Ovary (tissue), 9 donors: ENCODE data around the gene TGFBI. TPM values are rescaled to one million over a fixed set of nuclear protein-coding genes. Genes with fewer than 3 reads are reported as not detected.

ENCODE experiments used
- DNase-seq, 5 donors: peaks; one replicate each; pipeline ENCODE4 v3.0.0-alpha.2; 2019 to 2020
- H3K27ac ChIP-seq, 2 donors: fragments of 200-600 bp; one replicate each; pipeline versions ENCODE4 v1.5.1 to v1.8.0; 2019 to 2022
- H3K27me3 ChIP-seq: fragments of 200-600 bp; one replicate; pipeline ENCODE4 v1.8.0; 2022
- H3K36me3 ChIP-seq: fragments of 200-600 bp; sonication (generic); one replicate; pipeline ENCODE4 v1.5.1; 2019
- H3K4me1 ChIP-seq: one replicate; pipeline ENCODE4 v1.8.1; 2013; ENCODE audit warnings: mild to moderate bottlenecking, moderate library complexity; ENCODE audit not compliant: insufficient read depth
- H3K4me3 ChIP-seq: fragments of 200-600 bp; sonication (generic); one replicate; pipeline ENCODE4 v1.5.1; 2017
- H3K9me3 ChIP-seq, 2 donors: fragments of 200-600 bp in 1 of 2; sonication (generic) in 1 of 2; one replicate each; pipeline versions ENCODE4 v1.5.1 to v1.8.1; 2013 to 2019; ENCODE audit warnings: mild to moderate bottlenecking in 1 of 2, moderate library complexity in 1 of 2
- CTCF ChIP-seq, 3 donors: fragments of 450-650 bp in 2 of 3; fragments of 200-600 bp in 1 of 3; IDR thresholded peaks; one replicate each; pipeline versions ENCODE4 v1.5.1 to v1.8.0; 2016 to 2022; ENCODE audit warnings: antibody characterized with exemption in 3 of 3, mild to moderate bottlenecking in 1 of 3
- EP300 ChIP-seq: sonication (generic); formaldehyde crosslinking; IDR thresholded peaks from one replicate; pipeline ENCODE4 v1.6.1; 2017; ENCODE audit warnings: antibody characterized with exemption
- POLR2A ChIP-seq: fragments of 450-650 bp; IDR thresholded peaks from one replicate; pipeline ENCODE4 v1.6.1; 2017; ENCODE audit warnings: antibody characterized with exemption, mild to moderate bottlenecking, moderate library complexity
- WGBS, 3 donors: extraction: QIAGEN DNeasy Blood & Tissue Kit in 1 of 3; methylation state at CpG; one replicate each; pipeline versions ENCODE4 v1.1.5 to v1.1.7; 2013 to 2017; 5-methylcytosine and 5-hydroxymethylcytosine counted together
- intact Hi-C, 4 donors: fragments of 100-400 bp; cut with DNase I; formaldehyde crosslinking; loops; one replicate each; pipeline versions ENCODE4 v1.11.0 to v1.15.1; 2022 to 2023
- polyA plus RNA-seq, 2 donors: library from polyadenylated mRNA; stranded (reverse); fragments of 200-250 nt in 1 of 2; fragments of 350-450 nt in 1 of 2; fragmentation: Illumina TruSeq in 1 of 2; extraction: RNeasy Lipid Tissue Mini Kit (QIAGEN cat#74804) in 1 of 2; gene quantifications; one replicate each; pipeline ENCODE4 v1.2.3, GENCODE V29; 2013 to 2014
- total RNA-seq, 7 donors: library from RNA; depleted of rRNA in 2 of 7; stranded (reverse); fragments of >200 nt in 2 of 7; fragmentation: NEBNext Ultra II Directional in 3 of 7; extraction: Animal tissue kit (Norgen Biotek cat#: 25700) in 3 of 7; gene quantifications; one replicate each; pipeline versions ENCODE4 v1.1.0 to v1.2.4, GENCODE V29; 2016 to 2023
- donor health status: DM: no; HTN: no; CAD: no; lungs with moderate emphysema.
- donor health status: DM: no; HTN: no; CAD: no.
- donor health status: Bipolar disorder and iron deficiency.
- donor health status: DM: yes; HTN: yes; CAD: no.
- donor health status: DM: no; HTN: no; CAD: no.
- donor health status: DM: yes; HTN: yes; CAD: no.

Gene TGFBI
- total and polyA plus RNA-seq, 9 donors, result 14.5 to 138 (median 25.3) TPM

- DNase-seq, result no peak
- intact Hi-C loops, result loop anchor here in 1 of 4 donors (10.0 kb wide), 1 partner anchor 177 kb away; no protein-coding TSS in a partner anchor
- WGBS, 3 donors, result 90 to 93% (median 93%) methylated on average over 6 of the region's 6 CpGs
- Histone ChIP-seq H3K4me3 (no peak overlapping the region), H3K27ac (no peak overlapping the region), H3K9me3 (no peaks in the 10 kb centered on the region), H3K27me3 (no peaks in the 10 kb centered on the region), H3K4me1 (peaks cover 8% of the 10 kb centered on the region), H3K36me3 (no peaks in the 10 kb centered on the region)
- TF ChIP-seq POLR2A, result no peak
- TF ChIP-seq EP300, result no peak
- no peak for TF ChIP-seq CTCF (IDR thresholded peaks at IDR 0.05)
Observed at GRCh38 chr5:136061630-136062365, 33.0 kb downstream of the TGFBI start.

GRCh38 chr5:136062366-136063274 lies 33.8 kb downstream of the TGFBI start:
- peaks cover 8% of the 10 kb centered on the region for H3K4me1 ChIP-seq
- no peak overlapping the region for H3K4me3 ChIP-seq
- 82 to 83% (median 82%) methylated on average over 6 of the region's 6 CpGs for WGBS, 3 donors
- intact Hi-C loops, result loop anchor here in 1 of 4 donors (10.0 kb wide), 1 partner anchor 178 kb away; no protein-coding TSS in a partner anchor
- H3K36me3 ChIP-seq, result no peaks in the 10 kb centered on the region
- no peaks in the 10 kb centered on the region for H3K27me3 ChIP-seq
- H3K27ac ChIP-seq, result no peak overlapping the region
- no peak for DNase-seq
- no peaks in the 10 kb centered on the region for H3K9me3 ChIP-seq
- TF ChIP-seq EP300 (no peak), CTCF (IDR thresholded peaks at IDR 0.05) (peak in 1 of 3 donors; percentile 18), POLR2A (no peak)

- intact Hi-C loops, result loop anchor here in 1 of 4 donors (10.0 kb wide), 1 partner anchor 179 kb away; no protein-coding TSS in a partner anchor
- TF ChIP-seq POLR2A (no peak), EP300 (no peak)
- Histone ChIP-seq H3K27ac (no peak overlapping the region), H3K4me3 (no peak overlapping the region), H3K9me3 (no peaks in the 10 kb centered on the region), H3K27me3 (no peaks in the 10 kb centered on the region), H3K36me3 (no peaks in the 10 kb centered on the region), H3K4me1 (peaks cover 4% of the 10 kb centered on the region)
- 88 to 89% (median 88%) methylated on average over 8 of the region's 8 CpGs for WGBS, 3 donors
- no peak for DNase-seq
Observed at GRCh38 chr5:136063778-136064465, 35.1 kb downstream of the TGFBI start.

- 74 to 92% (median 84%) methylated on average over 4 of the region's 4 CpGs for WGBS, 3 donors
- Histone ChIP-seq H3K4me3 (no peak overlapping the region), H3K4me1 (peaks cover 4% of the 10 kb centered on the region), H3K36me3 (no peaks in the 10 kb centered on the region), H3K9me3 (no peaks in the 10 kb centered on the region), H3K27ac (no peak overlapping the region), H3K27me3 (no peaks in the 10 kb centered on the region)
- DNase-seq, result no peak
- TF ChIP-seq CTCF (IDR thresholded peaks at IDR 0.05), result no peak
- TF ChIP-seq POLR2A, result no peak
- TF ChIP-seq EP300, result no peak
- intact Hi-C loops, result loop anchor here in 1 of 4 donors (10.0 kb wide), 1 partner anchor 180 kb away; no protein-coding TSS in a partner anchor
Observed at GRCh38 chr5:136064510-136064909, 35.7 kb downstream of the TGFBI start.
